Endothelial cell (in vitro differentiated cells): Measurements from ENCODE around the gene CFAP47. TPM values are rescaled to one million over a fixed set of nuclear protein-coding genes. Genes with fewer than 3 reads are reported as not detected.

Experiments used
- DNase-seq: peaks from one replicate; pipeline ENCODE4 v3.0.0; 2021; ENCODE audit warnings: low spot score
- H3K27ac Mint-ChIP-seq: one replicate; pipeline ENCODE4 v1.8.0; 2021; ENCODE audit warnings: mixed read lengths, inconsistent platforms; ENCODE audit not compliant: unreplicated experiment
- H3K27me3 Mint-ChIP-seq: one replicate; pipeline ENCODE4 v1.8.0; 2021; ENCODE audit warnings: mild to moderate bottlenecking, moderate library complexity, mixed read lengths, inconsistent platforms; ENCODE audit not compliant: unreplicated experiment
- H3K36me3 Mint-ChIP-seq: one replicate; pipeline ENCODE4 v1.8.0; 2021; ENCODE audit warnings: mild to moderate bottlenecking, low read depth, mixed read lengths, inconsistent platforms; ENCODE audit not compliant: unreplicated experiment
- H3K4me1 Mint-ChIP-seq: one replicate; pipeline ENCODE4 v1.8.0; 2021; ENCODE audit warnings: mild to moderate bottlenecking, mixed read lengths, inconsistent platforms; ENCODE audit not compliant: unreplicated experiment
- H3K4me3 Mint-ChIP-seq: one replicate; pipeline ENCODE4 v1.8.0; 2021; ENCODE audit warnings: mild to moderate bottlenecking, mixed read lengths, inconsistent platforms; ENCODE audit not compliant: unreplicated experiment
- H3K9me3 Mint-ChIP-seq: one replicate; pipeline ENCODE4 v1.8.0; 2021; ENCODE audit warnings: mixed read lengths, inconsistent platforms; ENCODE audit not compliant: unreplicated experiment
- CTCF ChIP-seq: fragments of 200-600 bp; sonication (generic); IDR thresholded peaks from one replicate; pipeline ENCODE4 v1.5.0; 2021; ENCODE audit warnings: antibody characterized with exemption; ENCODE audit not compliant: unreplicated experiment
- total RNA-seq: library from RNA; stranded (reverse); fragmentation: NEBNext Ultra II Directional; extraction: Animal tissue kit (Norgen Biotek cat#: 25700); gene quantifications from one replicate; pipeline ENCODE4 v1.2.1, GENCODE V29; 2021; ENCODE audit not compliant: unreplicated experiment

CFAP47 gene
- total RNA-seq, 1 donor from 2014 or later = 0.44 TPM

GRCh38 chrX:36336751-36337150, 417.2 kb downstream of the CFAP47 start:
- no peak for DNase-seq
- no peaks in the 10 kb centered on the region for H3K36me3 Mint-ChIP-seq
- no peak overlapping the region for H3K27ac Mint-ChIP-seq
- no peak overlapping the region for H3K4me3 Mint-ChIP-seq
- no peak for TF ChIP-seq CTCF
- H3K4me1 Mint-ChIP-seq = no peaks in the 10 kb centered on the region
- H3K9me3 Mint-ChIP-seq = no peaks in the 10 kb centered on the region
- no peaks in the 10 kb centered on the region for H3K27me3 Mint-ChIP-seq

GRCh38 chrX:36344301-36344700, 424.8 kb downstream of the CFAP47 start:
- no peak for DNase-seq
- H3K27ac Mint-ChIP-seq = no peak overlapping the region
- H3K4me3 Mint-ChIP-seq = no peak overlapping the region
- no peaks in the 10 kb centered on the region for H3K4me1 Mint-ChIP-seq
- no peak for TF ChIP-seq CTCF
- no peaks in the 10 kb centered on the region for H3K9me3 Mint-ChIP-seq
- no peaks in the 10 kb centered on the region for H3K36me3 Mint-ChIP-seq
- no peaks in the 10 kb centered on the region for H3K27me3 Mint-ChIP-seq

DNA sequence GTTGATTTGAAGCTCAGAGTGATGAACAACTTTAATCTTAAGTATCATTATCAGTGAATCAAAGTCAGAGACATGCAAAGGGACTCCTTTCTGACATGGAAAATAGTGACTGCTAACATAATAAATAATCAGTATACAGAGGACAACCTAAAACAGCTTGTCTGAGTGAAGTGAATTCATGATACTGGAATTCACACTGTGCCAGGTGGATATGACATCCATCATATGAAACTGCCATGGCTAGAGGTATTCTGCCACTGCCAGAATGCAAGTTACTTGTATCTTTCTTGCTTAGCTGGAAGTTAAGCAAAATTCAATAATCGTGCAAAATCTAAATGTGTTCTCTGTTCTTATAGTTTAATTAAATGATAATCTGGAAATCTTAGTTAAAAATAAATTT, 429.0 kb downstream of the CFAP47 start:
- Mint-ChIP-seq H3K27ac (no peak overlapping the region), H3K4me1 (no peaks in the 10 kb centered on the region), H3K36me3 (no peaks in the 10 kb centered on the region), H3K9me3 (no peaks in the 10 kb centered on the region), H3K27me3 (no peaks in the 10 kb centered on the region), H3K4me3 (no peak overlapping the region)
- no peak for DNase-seq
- no peak for TF ChIP-seq CTCF

DNA sequence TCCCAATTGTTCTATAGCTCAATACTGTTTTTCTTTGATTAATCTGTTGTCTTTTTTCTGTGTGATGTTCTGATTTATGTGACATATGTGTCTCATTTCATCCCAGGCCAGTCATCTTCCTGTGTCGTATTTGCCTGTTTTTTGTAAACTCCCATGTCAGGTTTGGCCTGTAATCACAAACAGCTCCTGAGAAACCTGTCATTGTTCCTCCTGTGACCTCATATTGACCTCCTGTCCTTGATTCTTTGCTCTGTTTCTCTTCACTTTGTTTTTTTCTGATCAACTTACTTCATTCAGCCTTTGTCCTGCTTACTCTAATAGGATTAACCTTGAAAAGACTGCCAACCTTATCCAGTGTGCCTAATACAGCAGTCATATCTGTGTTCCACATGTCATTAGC, 438.3 kb downstream of the CFAP47 start:
- no peaks in the 10 kb centered on the region for H3K36me3 Mint-ChIP-seq
- no peaks in the 10 kb centered on the region for H3K27me3 Mint-ChIP-seq

GRCh38 chrX:36364262-36364661, 444.7 kb downstream of the CFAP47 start:
- Mint-ChIP-seq H3K9me3 (no peaks in the 10 kb centered on the region), H3K27me3 (no peaks in the 10 kb centered on the region)

More for the DNA sequence above, 438.3 kb downstream of the CFAP47 start:
- Mint-ChIP-seq H3K9me3 (no peaks in the 10 kb centered on the region), H3K4me3 (no peak overlapping the region), H3K27ac (no peak overlapping the region), H3K4me1 (no peaks in the 10 kb centered on the region)
- TF ChIP-seq CTCF = no peak
- DNase-seq = no peak

More at GRCh38 chrX:36364262-36364661, 444.7 kb downstream of the CFAP47 start:
- no peak for TF ChIP-seq CTCF
- Mint-ChIP-seq H3K27ac (no peak overlapping the region), H3K4me3 (no peak overlapping the region), H3K4me1 (no peaks in the 10 kb centered on the region), H3K36me3 (no peaks in the 10 kb centered on the region)
- no peak for DNase-seq
